Measurements from ENCODE around the gene BBS12. TPM values are rescaled to one million over a fixed set of nuclear protein-coding genes. Genes with fewer than 3 reads are reported as not detected.
"Not testable (repeated sequence)": the region's sequence is repeated elsewhere in the genome, so short reads cannot be mapped to it uniquely, and the experiment has no call there.

BBS12 gene
- total RNA-seq, 1 donor from 2014 or later = 19.5 TPM

- DNase-seq (ENCODE audit: low read depth) = peak; percentile 95
These were observed 33.3 kb downstream of the BBS12 start for GRCh38 chr4:122765692-122766352.

GRCh38 chr4:122766353-122766705 lies 33.8 kb downstream of the BBS12 start:
- DNase-seq (ENCODE audit: low read depth) = no peak

- DNase-seq (ENCODE audit: low read depth) = no peak
These were observed 34.4 kb downstream of the BBS12 start for GRCh38 chr4:122766950-122767349.

GRCh38 chr4:122771724-122772123 lies 39.2 kb downstream of the BBS12 start:
- no peak for DNase-seq (ENCODE audit: low read depth)

DNA sequence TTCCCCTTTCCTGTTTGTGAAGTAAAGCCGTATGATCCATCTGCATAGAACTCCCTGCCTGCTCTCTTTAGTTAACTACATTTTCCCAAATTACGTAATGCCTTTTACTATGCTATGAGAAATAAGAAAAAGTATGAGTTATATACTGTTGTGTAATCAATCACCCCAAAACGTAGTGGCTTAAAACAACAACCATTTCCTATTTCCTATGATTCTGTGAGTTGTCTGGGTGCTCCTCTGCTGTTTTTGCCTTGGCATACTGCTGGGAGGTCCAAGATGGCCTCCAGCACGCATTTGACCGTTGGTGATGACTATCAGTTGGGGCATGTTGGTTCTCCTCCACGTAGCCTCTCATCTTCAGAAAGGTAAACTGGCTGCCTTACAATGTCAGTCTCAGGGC lies 39.8 kb downstream of the BBS12 start:
- no peak for DNase-seq (ENCODE audit: low read depth)

- peak; percentile 33 for DNase-seq (ENCODE audit: low read depth)
These were observed 40.5 kb downstream of the BBS12 start for GRCh38 chr4:122772986-122773385.

DNA sequence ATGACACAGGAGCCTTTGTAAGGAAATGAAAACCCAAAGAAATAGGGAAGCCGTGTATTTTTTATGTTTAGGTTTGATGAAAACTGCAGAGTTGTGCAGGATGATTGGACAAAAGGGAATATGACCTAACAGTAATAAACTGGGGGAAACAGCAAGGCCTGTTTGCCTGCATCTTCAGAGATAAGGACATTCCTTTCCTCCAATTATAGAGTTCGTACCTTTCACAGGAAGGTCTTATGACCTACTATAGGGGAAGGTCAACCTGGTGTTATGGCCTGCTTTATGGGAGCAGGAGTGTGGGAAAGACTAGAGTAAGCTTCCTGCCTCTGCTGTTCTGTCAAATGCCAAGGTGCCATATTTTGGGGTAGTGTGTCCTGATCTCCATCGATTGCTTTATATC lies 42.5 kb downstream of the BBS12 start:
- no peak for DNase-seq (ENCODE audit: low read depth)

DNA sequence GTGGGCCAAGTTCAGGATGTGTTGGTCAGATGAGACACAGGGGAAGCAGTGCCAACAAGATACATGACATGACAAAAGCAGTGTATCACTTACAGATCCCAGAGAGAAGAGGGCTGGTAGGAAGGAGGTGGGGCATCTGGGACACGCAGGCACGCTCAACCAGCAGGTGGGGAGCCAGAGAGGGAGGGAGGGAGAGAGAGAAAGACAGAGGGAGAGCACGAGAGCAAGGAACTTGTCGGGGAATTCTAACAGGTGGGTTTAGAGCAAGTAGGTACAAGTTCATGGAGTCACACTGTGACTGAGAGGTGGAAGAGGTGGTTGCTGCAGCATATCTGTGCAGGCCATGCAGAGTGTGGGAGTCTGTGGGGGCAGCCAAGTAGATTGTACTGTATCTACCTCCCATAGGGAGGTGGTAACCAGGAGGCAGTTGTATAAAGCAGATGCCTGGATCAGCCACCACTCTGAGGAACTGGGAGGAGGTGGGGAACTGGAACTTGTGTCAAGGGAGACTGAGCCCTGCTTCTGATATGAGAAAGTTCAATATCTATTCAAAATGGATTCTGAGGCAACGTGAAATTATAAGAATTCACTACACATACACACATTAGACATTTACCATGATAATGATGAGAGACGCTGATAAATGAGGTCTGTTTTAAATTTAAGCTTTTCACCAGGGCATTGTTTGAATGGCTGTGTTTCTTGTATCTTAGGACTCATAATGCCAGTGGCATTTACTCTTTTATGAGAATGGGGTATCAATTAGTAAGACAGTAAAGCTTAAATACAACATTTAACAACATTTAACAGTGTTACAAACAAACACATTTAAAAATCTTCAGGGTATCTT lies 43.7 kb downstream of the BBS12 start:
- no peak for DNase-seq (ENCODE audit: low read depth)

DNA sequence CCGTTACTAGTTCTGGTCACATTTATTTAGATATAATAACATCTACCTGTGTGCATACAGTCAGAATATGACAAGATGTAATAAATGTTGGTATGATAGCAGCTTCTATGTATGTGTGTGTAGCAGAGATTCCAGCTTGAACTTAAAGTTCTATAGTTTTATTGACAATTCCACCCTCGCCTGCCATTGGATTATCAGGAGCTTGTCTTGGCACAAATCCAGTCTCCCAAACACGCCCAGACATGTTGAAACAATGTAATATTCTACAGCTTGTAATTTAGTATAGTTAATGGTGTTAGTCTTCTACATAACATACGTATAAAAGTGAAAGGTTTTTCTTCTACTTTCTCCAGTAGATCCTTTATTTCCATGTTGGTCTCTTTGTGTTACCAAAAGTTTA lies 44.4 kb downstream of the BBS12 start:
- DNase-seq (ENCODE audit: low read depth) = no peak

DNA sequence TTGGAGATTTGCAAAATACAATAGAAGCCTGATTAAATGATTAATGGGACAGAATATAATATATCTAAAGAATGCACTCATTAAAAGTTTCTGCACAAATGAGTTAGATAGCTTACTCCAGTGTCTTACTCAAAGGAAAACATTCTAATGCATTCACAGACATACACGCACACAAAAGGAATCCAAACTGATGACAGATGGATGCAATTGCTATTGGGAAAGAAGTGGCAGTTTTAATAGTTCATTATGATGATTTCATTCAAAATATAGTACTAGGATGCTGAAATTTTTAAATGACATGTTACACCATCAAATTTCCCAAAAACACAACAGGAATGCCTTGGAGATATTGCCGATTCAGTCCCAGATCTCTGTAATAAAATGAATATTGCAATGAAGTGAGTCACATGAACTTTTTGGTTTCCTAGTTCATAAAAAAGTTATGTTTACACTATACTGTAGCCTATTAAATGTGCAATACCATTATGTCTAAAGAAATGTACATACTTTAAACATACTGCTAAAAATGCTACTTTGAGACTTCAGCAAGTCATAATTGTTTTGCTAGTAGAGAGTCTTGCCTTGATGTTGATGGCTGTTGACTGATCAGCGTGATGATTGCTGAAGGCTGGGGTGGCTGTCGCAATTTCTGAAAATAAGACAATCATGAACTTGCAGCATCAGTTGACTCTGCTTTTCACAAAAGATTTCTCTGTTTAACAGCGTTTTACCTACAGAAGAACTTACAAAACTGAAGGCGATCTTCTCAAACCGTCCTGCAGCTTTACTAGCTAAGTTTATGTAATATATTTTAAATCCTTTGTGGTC lies 45.6 kb downstream of the BBS12 start:
- no peak for DNase-seq (ENCODE audit: low read depth)

DNA sequence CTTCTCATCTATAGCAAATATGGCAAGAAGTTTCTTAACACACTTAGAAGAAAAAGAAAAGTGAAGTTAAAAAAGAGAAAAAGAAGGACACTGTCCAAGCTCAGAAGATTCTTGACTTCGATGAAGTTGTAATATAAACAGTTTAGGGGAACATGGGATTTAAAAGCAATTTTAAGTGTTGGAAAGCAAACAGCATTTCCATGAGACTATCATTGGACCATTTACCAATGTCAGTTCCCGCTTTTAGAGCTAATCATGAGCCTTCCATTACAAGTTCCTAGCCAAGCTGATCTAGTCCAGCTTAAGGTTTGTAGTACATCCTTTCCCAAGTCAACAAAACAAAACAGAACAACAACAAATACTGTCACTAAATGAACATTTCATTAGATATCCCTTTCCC lies 49.0 kb downstream of the BBS12 start:
- DNase-seq (ENCODE audit: low read depth) = no peak

- DNase-seq (ENCODE audit: low read depth) = peak; percentile 98
These were observed 51.1 kb downstream of the BBS12 start for GRCh38 chr4:122783301-122784215.

DNA sequence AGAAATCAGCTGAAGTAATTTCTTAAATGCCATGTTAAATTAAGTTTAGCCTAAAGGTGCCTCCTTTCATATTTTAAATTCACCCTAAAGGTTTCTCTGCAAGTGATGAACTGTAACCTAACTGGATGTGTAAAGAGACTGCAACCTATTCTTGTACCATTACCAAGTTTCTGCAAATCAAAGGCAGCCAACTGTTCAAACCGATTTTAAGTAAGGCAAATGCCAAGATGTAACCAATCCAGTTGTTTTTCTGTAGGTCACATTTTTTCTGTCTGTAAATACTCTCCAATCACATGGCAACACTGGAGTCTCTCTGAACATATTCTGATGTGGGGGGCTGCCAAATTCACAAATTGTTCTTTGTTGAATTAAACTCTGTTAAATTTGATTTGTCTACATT lies 51.8 kb downstream of the BBS12 start:
- no peak for DNase-seq (ENCODE audit: low read depth)

DNA sequence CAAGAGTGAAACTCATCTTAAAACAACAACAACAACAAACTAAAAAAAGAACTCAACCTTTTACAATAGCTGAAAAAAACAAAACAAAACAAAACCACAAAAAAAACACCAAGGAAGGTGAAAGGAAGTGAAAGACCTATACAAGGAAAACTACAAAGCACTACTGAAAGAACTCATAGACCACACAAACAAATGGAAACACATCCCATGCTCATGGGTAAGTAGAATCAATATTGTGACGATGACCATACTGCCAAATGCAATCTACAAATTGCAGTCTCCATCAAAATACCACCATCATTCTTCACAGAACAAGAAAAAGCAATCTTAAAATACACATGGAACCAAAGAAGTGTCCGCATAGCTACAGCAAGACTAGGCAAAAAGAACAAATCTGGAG lies 52.6 kb downstream of the BBS12 start:
- no peak for DNase-seq (ENCODE audit: low read depth)

DNA sequence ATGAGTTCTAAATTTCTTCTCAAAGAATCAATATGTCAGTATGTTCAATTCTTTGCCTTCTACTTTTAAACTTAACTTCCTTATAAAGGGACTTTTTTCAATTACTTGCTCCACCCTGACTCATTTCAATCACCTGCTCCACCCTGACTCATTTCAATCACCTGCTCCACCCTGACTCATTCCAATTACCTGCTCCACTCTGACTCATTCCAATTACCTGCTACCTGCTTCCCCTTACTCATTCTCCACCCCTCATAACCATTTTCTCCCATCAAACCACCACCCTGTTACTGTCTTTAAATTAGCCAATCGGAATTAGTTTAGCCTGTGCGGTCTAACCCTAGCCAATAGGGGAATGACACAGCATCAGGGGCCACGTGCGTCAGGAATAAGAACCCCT lies 53.8 kb downstream of the BBS12 start:
- peak; percentile 68 for DNase-seq (ENCODE audit: low read depth)

- DNase-seq (ENCODE audit: low read depth) = not testable (repeated sequence)
These were observed 54.4 kb downstream of the BBS12 start for GRCh38 chr4:122786920-122787319.

DNA sequence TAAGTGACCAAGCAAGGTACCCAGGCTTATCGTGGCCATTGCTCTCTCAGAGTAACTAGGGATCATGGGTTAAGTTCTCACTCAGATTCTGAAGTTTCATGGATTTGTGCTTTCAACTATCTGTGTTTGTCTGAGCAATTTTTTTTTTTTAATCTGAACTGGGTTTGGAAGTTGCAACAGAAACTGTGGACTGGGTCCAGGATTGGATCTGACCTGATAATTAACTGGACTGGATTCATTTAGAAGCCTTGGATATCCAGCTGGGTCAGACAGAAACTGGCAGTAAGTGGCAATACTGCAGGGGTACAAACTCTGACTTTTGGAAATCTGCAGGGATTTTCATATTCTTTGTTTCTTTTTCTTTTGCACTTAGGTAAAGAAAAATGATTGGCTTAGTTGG lies 55.4 kb downstream of the BBS12 start:
- no peak for DNase-seq (ENCODE audit: low read depth)

DNA sequence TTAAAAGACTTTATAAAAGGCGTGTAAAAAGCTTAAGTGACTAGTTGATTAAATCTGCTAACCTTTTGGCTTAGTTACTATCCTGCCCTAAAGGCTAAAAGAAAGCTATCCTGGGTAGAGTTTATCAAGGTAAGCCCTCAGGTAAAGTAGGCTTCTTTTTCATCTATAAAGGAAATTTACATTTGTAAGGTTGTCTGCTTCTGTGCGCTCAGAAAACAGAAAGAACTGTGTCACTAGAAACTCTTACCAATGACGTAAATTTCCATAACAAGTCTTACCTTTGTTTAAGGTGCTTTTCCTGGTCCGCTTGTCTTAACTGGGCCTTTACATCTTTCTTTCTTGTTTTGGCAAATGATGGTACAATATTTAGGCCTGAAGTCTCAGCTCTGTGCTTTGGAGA lies 56.4 kb downstream of the BBS12 start:
- DNase-seq (ENCODE audit: low read depth) = no peak

DNA sequence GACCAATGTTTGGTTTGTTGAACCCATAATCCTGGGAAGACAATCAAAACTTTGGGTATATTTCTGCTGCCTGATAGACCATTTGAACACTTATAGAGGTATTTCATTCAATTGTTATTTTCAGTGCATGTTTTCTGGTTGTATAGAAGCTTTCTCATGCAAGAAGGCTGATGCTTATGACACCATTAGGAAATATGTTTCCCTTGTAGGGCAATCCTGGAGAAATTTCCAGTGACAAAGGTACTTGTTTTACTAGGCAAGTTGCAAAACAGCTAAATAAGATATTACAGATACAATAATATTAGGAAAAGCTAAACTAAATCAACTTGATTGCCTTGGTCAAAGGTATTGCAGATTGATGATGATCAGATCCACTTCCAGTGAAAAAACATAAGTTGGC lies 61.3 kb downstream of the BBS12 start:
- no peak for DNase-seq (ENCODE audit: low read depth)
